ENCODE data around the gene ARL5C.
"Not testable (repeated sequence)": the region's sequence is repeated elsewhere in the genome, so short reads cannot be mapped to it uniquely, and the experiment has no call there.

Gene ARL5C

GRCh38 chr17:39139161-39139511, 26.8 kb downstream of the ARL5C start:
- DNase-seq = no peak

GRCh38 chr17:39138431-39139160, 27.4 kb downstream of the ARL5C start:
- no peak for DNase-seq

GRCh38 chr17:39134878-39135277, 31.1 kb downstream of the ARL5C start:
- no peak for DNase-seq

- DNase-seq = no peak
Observed at GRCh38 chr17:39132192-39132610, 33.8 kb downstream of the ARL5C start.

GRCh38 chr17:39131616-39132015, 34.3 kb downstream of the ARL5C start:
- DNase-seq = no peak

- no peak for DNase-seq
Observed at GRCh38 chr17:39130205-39130604, 35.8 kb downstream of the ARL5C start.

DNA sequence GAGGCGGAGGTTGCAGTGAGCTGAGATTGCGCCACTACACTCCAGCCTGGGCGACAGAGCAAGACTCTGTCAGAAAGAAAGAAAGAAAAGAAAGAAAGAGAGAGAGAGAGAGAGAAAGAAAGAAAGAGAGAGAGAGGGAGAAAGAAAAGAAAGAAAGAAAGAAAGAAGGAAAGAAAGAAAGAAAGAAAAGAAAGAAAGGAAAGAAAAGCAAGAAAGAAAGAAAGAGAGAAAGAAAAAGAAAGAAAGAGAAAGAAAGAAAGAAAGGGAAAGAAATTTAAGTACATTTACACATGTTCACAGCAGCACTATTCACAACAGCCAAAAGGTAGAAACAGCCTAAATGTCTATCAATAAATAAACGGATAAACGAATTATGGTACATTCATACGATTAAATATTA, 36.4 kb downstream of the ARL5C start:
- DNase-seq = not testable (repeated sequence)

DNA sequence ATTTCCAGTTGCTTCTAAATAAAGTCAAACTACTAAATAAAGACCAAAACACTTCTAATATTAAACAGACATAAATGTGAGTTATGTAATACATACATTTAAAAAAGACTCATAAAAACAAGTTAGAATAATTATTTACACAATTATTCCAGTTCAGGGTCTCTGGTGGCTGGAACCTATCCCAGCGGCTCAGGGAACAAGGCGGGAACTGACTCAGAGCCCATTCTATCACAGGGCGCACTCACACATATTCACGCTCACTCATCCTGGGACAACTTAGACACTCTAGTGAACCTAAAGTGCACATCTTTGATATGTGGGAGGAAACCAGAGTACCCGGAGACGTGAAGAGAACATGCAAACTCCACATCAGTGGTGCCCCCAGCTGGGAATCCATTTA, 39.5 kb downstream of the ARL5C start:
- DNase-seq = no peak

DNA sequence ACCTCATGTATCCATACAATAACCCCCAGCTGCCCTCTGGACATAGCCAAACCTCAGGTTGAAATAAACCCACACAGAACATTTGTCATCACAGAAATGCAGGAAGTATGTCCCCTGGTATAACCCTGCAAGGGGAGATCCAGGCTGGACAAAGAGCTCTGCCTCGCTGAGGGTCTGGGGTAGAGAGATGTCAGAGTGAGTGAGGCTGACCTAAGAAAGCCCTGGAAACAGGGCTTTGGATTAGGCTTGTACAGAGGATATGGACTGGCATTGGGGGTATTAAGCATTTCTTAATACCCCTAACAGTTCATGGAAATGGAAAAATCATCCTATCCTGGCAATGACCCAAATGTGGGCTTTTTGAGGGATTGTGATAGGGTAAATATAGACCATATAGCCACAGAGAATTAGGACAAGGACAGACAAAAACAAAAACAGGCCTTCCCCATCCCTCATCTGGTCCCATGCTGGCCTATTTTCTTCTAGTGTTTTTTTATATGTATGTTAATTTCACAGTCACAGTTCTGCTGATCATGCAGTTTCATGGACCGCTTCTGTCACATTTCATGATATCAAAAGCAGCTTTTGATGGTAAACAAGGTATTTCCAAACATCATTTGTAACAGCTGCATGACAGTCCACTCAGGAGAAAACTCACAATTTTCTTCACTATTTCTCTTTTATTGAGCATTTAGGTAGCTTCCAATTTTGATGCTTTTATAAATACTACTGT, 40.7 kb downstream of the ARL5C start:
- DNase-seq = no peak

GRCh38 chr17:39123627-39124026, 42.3 kb downstream of the ARL5C start:
- no peak for DNase-seq

GRCh38 chr17:39122991-39123390, 43.0 kb downstream of the ARL5C start:
- DNase-seq = no peak

DNA sequence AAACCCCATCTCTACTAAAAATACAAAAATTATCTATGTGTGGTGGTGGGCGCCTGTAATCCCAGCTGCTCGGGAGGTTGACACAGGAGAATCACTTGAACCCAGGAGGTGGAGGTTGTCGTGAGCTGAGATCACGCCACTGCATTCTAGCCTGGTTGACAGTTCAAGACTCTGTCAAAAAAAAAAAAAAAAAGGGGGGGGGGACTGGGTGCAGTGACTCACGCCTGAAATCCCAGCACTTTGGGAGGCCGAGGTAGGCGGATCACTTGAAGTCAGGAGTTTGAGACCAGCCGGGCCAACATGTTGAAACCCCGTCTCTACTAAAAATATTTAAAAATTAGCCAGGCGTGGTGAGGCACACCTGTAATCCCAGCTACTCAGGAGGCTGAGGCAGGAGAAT, 44.0 kb downstream of the ARL5C start:
- DNase-seq = not testable (repeated sequence)

DNA sequence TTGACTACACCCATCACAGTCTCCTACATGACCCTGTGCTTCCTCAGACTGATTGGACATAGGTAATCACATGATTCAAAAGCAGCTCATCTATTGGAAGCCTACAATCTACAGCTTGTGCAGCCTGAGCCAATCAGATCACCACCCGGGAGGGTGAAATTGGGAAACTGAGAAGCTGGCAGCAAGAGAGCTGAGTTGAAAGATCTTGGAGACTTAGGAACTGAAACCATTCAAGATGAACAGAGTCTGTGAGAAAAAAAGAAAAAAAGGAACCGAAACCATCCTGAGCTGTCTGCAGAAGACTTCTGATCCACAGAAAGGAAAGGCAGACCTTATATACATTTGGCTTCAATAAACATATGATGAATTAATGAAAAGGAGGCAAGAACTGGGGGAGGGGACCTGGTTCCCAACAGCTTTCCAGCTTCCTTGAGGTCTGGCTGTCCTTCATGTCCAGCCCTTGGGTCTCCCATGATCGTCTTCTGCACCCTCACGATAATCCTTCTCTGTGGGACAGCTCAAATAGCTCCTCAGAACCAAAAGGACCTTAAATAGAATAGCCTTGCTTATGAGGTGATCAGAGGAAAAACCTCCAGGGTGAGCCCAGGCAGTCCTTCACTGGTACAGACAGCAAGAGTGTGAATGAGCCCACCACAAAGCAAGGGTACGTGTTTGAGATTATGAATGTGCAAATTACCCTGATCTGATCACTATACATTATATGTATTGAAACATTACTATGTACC, 47.1 kb downstream of the ARL5C start:
- DNase-seq = no peak

DNA sequence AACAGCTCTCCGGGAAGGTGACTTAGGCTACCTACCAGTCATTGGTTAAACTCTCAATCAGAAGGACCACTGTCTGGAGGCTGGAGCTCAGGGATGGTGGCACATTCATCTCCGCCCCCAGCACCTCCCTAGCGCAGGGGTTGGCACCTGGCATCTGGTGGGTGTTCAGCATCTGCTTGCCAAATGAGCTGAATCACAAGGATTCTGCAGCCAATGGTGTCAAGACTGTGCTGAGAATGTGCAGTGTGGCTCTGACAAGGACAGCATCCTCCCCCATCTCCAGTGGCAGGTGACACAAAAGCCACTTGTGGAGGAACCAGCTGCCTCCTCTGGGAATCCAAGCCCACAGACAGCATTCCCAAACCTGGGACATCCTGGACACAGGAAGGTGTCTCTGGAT, 49.7 kb downstream of the ARL5C start:
- DNase-seq = no peak

DNA sequence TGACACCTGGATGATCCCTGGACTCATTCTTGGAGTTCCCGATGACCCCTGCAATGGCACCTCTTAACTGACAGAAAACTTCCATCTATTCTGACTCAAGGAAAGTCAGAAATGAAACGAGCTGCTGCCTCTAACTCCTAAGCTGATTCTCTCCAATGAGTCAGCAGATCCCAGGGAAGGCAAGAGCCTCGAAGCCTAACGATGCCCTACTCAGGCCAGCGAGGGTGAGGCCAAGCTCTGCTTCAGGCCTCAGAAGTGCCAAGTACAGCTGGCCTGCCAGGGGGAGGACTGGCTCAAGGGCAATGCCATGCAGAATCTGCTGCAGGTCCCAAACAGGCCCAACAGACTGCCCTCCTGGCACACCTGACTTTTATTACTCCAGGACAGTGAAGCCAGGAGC, 50.8 kb downstream of the ARL5C start:
- no peak for DNase-seq

DNA sequence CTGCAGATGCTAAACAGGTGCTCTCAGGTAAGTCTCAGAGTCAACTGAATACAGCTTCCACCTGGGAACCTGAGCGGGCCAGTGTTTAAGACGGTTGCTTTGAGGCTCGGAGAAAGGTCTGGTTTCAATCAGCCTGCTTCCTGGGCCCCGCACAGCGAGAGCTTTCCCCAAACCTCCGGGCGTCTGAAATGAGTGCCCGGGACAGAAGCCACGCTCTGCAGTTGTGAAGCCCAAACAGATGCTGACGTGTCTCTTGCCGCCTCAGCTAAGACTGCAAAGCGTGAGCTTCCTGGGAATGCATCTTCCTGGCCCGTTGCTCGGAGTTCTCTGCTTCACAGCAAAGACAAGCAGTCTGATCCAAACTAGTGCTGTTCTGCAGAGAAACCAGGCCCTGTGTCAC, 51.2 kb downstream of the ARL5C start:
- no peak for DNase-seq

DNA sequence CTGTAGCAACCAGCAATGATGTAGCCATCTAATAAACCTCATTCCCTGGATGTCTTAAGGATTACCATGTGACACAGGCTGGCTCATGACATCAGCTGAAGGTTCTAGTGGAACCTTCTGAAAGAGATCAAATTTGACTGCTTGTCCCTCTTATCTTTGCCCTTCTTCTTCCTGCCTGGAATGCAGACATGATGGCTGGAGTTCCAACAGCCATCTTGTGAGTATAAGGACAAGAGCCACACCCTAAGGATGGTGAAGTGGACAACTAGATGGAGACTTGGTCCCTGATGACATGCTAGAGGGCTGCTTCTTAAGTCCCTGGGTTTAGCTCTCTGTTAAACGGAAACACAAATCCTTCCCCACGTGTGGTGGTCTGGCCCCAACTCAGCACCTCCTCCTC, 52.1 kb downstream of the ARL5C start:
- no peak for DNase-seq

DNA sequence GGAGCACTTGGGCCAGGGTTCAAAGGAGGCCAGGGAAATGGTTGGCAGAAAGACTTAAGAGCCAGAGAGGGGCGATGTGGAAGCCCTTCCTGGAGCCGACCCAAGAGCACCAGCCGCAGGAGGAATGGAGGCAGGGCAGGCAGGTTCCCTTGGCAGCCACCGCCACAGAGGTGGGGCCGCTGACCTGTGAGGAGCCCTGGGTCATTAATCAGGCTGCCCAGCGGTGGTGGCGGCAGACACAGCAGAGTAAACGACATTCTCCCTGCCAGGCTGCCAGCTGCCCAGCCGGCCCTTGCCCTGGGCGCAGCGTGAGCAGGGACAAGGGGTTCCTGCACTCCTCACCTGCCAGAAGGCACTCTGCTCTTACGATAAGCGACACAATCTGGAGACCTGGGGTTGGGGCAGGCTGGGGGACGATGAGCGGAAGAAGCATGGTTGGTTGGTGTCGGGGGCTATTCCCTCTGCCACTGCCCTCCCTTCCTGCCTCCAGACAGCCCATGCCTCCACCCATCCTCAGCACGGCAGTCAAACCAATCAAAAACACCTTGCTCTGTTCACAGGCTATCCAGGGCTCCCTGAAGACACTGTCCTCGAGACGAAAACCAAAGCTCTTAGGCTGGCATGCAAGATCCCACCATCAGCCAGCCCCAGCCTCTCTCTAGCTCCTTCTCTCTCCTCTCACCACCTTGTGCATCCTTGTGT, 55.4 kb downstream of the ARL5C start:
- DNase-seq = no peak

DNA sequence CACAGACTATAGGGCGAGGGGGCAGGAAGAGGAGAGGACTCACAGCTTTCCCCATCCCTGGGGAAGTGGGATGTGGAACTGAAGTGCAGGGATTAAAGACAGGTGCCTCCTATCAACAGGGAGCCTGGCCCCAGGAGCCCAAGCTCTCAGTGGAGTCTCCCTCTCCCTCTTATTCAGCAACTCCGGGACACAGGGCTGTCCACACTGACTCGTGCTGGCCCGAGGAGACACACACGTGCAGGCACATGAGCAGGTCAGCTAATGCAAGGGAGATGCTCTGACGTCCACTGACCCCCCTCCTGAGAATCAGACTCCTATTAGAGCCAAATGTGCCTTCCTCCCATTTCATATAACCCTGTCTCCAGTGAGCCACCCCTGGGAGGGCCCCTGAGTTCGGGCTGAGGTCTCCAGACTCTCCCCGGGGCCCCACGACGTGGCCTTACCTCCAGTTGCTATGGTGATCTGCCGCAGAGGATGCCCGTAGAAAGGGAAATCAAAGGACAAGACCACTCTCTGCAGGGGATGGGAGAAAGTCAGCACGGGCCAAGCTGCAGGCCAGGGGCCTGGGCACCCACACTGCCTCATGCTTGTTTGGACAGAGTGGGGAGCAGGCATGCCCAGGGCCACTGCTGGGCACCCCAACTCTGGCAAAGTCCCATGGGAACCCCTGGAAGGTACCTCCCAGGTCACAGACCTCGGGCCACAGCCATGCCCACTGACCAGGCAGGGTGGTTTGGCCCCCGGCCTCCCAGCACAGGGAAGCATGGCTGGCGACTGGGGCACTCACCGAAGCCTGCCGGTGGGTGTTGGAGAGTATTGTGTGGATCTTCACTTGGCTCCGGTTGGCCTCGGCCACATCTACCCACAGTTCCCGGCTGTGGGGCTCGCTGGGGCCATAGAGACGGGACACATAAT, 57.2 kb downstream of the ARL5C start:
- no peak for DNase-seq

- DNase-seq = no peak
Observed at GRCh38 chr17:39107973-39108372, 58.0 kb downstream of the ARL5C start.

- DNase-seq = no peak
Observed at GRCh38 chr17:39107155-39107554, 58.8 kb downstream of the ARL5C start.
